GM10248 (cell line): Measurements from ENCODE around the gene CCER1.
A peak's percentile ranks its signal among the peaks of the same experiment; 100 is the strongest.

Source experiments
- CTCF ChIA-PET: fragments of 300-600 bp; sonication (Branson Sonifier 250); formaldehyde crosslinking; extraction: SDS; loops from one replicate; lab custom pipeline; 2021; ENCODE audit warnings: antibody characterized with exemption; lab: Yijun Ruan, JAX
- POLR2A ChIA-PET: fragments of 350-650 bp; sonication (Branson Sonifier 250); formaldehyde crosslinking; extraction: SDS; loops from one replicate; lab custom pipeline; 2020; ENCODE audit warnings: antibody characterized with exemption; lab: Yijun Ruan, JAX
- DNase-seq: peaks from one replicate; pipeline ENCODE4 v3.0.0; 2012; ENCODE audit errors: extremely low spot score
- CTCF ChIP-seq: IDR thresholded peaks from 2 replicates; pipeline ENCODE4 v1.5.1; 2012; ENCODE audit warnings: mild to moderate bottlenecking, low read depth; ENCODE audit errors: extremely low read depth, missing control alignments, control extremely low read depth

Gene CCER1

GRCh38 chr12:90915353-90915752, 39.6 kb downstream of the CCER1 start:
- POLR2A ChIA-PET: no interaction called here

GRCh38 chr12:90910958-90911357, 44.0 kb downstream of the CCER1 start:
- DNase-seq: no peak
- POLR2A ChIA-PET: no interaction called here
- TF ChIP-seq CTCF: no peak
- CTCF ChIA-PET: interaction anchor here (1.6 kb wide), 1 partner anchor 9 kb away, joined by 3 read pairs; no protein-coding TSS in a partner anchor

More at GRCh38 chr12:90915353-90915752, 39.6 kb downstream of the CCER1 start:
- TF ChIP-seq CTCF: no peak
- DNase-seq: no peak
- CTCF ChIA-PET: interaction anchor here (1.1 kb wide), 1 partner anchor 8 kb away, joined by 3 read pairs; no protein-coding TSS in a partner anchor

GRCh38 chr12:90909069-90909770, 45.8 kb downstream of the CCER1 start:
- DNase-seq: no peak
- peak; percentile 55 for TF ChIP-seq CTCF
- POLR2A ChIA-PET: no interaction called here
- CTCF ChIA-PET: interaction anchor here (0.8 to 1.4 kb wide), 6 partner anchors 8 to 1439 kb away, joined by 3 to 4 read pairs (median 3); no protein-coding TSS in a partner anchor

GRCh38 chr12:90908465-90908864, 46.5 kb downstream of the CCER1 start:
- ChIA-PET CTCF (no interaction called here), POLR2A (no interaction called here)
- DNase-seq: no peak
- no peak for TF ChIP-seq CTCF

- no peak for TF ChIP-seq CTCF
- DNase-seq: no peak
- ChIA-PET CTCF (no interaction called here), POLR2A (no interaction called here)
Measured at GRCh38 chr12:90905691-90906370, 49.1 kb downstream of the CCER1 start.

- ChIA-PET CTCF (no interaction called here), POLR2A (no interaction called here)
- TF ChIP-seq CTCF: no peak
- DNase-seq: no peak
Measured at GRCh38 chr12:90902596-90902995, 52.4 kb downstream of the CCER1 start.
